GM21526 (cell line): ENCODE data around the gene CRYGD.
A peak's percentile ranks its signal among the peaks of the same experiment; 100 is the strongest.

Source experiments
- ATAC-seq: cut with Tn5 transposase; IDR thresholded peaks from one replicate; pipeline ENCODE4 v1.9.1; 2021; ENCODE audit warnings: moderate library complexity; ENCODE audit not compliant: unreplicated experiment, low FRiP score

CRYGD gene

DNA sequence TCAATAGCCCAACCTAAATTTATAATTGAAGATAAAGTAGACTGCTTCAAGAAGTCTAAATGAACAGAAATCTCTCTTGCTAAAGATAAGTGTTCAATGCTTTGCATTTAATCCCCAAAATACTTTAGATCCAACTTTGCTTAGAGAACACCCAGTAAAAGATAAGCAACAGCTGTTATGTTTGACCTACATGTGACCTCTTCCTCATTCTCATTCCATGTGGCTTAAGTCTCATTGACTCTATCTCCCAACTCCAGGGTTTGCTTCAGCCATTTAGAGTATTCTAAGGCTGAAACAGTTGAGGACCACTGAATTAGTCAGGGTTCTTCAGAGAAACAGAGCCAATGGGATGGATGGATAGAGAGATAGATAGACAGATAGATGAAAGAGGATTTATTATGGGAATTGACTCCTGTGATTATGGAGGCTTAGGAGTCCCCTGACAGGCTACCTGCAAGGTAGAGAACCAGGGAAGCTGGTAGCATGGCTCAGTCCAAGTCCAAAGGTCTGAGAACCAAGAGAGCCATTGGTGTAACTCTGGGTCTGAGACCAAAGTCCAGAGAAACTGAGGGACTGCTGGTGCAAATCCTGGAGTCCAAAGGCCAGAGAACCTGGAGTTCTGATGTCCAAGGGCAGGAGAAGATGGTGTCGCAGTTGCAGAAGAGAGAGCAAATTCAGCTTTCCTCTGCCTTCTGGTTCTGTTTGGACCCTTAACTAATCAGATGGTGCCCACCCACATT, 32.1 kb downstream of the CRYGD start:
- no peak for ATAC-seq

DNA sequence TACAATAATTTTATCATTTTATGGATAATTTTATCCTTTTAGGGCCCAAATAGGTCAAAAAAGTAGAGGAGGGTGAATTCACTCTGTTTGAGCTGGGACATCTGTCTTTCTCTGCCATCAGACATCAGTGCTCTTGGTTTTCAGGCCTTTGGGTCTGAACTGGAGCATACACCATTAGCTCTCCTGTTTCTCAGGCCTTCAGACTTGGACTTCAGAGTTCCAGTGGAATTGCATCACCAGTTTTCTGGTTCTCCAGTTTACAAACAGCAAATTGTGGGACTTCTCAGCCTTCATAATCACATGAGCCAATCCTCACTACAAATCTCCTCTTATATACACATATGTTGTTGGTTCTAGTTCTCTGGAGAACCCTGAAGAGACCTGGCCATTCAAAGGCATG, 33.9 kb downstream of the CRYGD start:
- ATAC-seq: no peak

GRCh38 chr2:208086029-208086428, 38.3 kb downstream of the CRYGD start:
- no peak for ATAC-seq

DNA sequence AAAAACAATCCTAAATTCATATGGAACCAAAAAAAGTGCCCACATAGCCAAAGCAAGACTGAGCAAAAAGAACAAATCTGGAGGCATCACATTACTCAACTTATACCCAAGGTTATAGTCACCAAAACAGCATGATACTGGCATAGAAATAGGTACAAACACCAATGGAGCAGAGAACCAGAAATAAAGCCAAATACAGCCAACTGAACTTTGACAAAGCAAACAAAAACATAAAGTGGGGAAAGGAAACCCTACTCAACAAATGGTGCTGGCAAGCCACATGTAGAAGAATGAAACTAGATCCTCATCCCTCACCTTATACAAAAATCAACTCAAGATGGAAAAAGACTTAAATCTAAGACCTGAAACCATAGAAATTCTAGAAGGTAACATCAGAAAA, 40.5 kb downstream of the CRYGD start:
- ATAC-seq: no peak

GRCh38 chr2:208077276-208077675, 47.0 kb downstream of the CRYGD start:
- no peak for ATAC-seq

GRCh38 chr2:208074610-208075356, 49.5 kb downstream of the CRYGD start:
- no peak for ATAC-seq

DNA sequence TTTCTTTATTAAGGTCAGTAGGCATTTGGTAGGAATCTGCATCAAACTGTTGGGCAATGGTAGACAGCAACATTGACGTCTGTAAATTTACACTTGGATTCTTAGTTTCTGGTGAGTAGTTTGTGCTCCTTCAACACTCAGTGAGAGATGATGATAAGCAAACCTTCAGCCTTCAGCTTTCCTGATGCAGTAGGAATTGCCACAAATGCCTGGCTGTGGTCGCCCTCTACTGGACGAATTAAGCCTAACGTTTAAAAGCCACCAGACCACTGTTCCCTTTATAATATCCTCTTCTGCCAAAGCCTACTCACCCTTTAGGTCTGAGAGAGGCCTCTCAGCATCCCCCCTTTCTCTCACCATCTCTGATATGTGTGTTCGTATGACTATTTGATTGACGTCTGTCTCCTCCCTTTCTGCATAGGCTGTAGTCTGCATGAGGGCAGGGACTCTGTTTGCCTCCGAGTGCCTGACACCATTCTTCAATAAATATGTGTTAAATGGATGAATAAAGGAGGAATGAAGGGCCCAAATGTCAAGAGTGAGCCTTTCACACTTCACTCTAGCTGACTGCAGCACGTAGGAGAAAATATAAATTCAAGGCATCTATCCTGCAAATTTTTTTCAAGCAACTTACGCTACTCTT, 52.0 kb downstream of the CRYGD start:
- peak; percentile 92 for ATAC-seq
